IMR-90 (cell line): ENCODE data around the gene RNF144B. TPM values are rescaled to one million over a fixed set of nuclear protein-coding genes. Genes with fewer than 3 reads are reported as not detected.

Experiments
- ATAC-seq: fragments of 200-7000 bp; cut with Tn5 transposase; 2 replicates; pipeline ENCODE4 v1.9.1; 2020; ENCODE audit warnings: low read depth, mild to moderate bottlenecking, moderate library complexity
- BruUV-seq: library from RNA; stranded (reverse); fragments of 400-500 nt; replicated peaks from 2 replicates; lab custom pipeline; 2021; lab: Mats Ljungman, UMichigan
- CTCF ChIA-PET: fragments of 300-600 bp; formaldehyde crosslinking; extraction: SDS; loops from one replicate; lab custom pipeline; 2021; ENCODE audit warnings: antibody characterized with exemption; lab: Yijun Ruan, JAX
- POLR2A ChIA-PET: fragments of 300-600 bp; sonication (Branson Sonifier 250); formaldehyde crosslinking; loops from one replicate; lab custom pipeline; 2022; ENCODE audit warnings: antibody characterized with exemption; ENCODE audit not compliant: unreplicated experiment; lab: Charles Lee
- DNase-seq: peaks from one replicate; pipeline ENCODE4 v3.0.0; 2013
- H2AFZ ChIP-seq: replicated peaks from 2 replicates; pipeline ENCODE3; 2013; ENCODE audit warnings: low read length, mild to moderate bottlenecking; ENCODE audit not compliant: poor library complexity
- H2AK5ac ChIP-seq: 2 replicates; pipeline ENCODE4 v1.6.1; 2013; ENCODE audit warnings: low read depth, low read length, inconsistent platforms
- H2AK9ac ChIP-seq: replicated peaks from 2 replicates; pipeline ENCODE3; 2013; ENCODE audit warnings: mild to moderate bottlenecking, low read depth, low read length, moderate library complexity; ENCODE audit not compliant: poor library complexity
- H2BK120ac ChIP-seq: 2 replicates; pipeline ENCODE4 v1.6.1; 2013; ENCODE audit warnings: low read depth, low read length, inconsistent platforms
- H2BK15ac ChIP-seq: 3 replicates; pipeline ENCODE4 v1.6.1; 2013; ENCODE audit warnings: low read depth, low read length, inconsistent platforms
- H2BK20ac ChIP-seq: 2 replicates; pipeline ENCODE4 v1.6.1; 2013; ENCODE audit warnings: low read depth, mild to moderate bottlenecking, inconsistent platforms, low read length, moderate library complexity
- H2BK5ac ChIP-seq: 2 replicates; pipeline ENCODE4 v1.6.1; 2013; ENCODE audit warnings: mild to moderate bottlenecking, low read depth, low read length, inconsistent platforms; ENCODE audit not compliant: poor library complexity, severe bottlenecking
- H3K14ac ChIP-seq: replicated peaks from 2 replicates; pipeline ENCODE4 v1.6.1; 2013; ENCODE audit warnings: low read depth, low read length, inconsistent platforms
- H3K18ac ChIP-seq: 2 replicates; pipeline ENCODE4 v1.6.1; 2013; ENCODE audit warnings: low read depth, low read length, control low read depth
- H3K23ac ChIP-seq: 2 replicates; pipeline ENCODE4 v1.6.1; 2013; ENCODE audit warnings: low read depth, low read length, inconsistent platforms
- H3K27ac ChIP-seq: 2 replicates; pipeline ENCODE4 v1.5.1; 2013; ENCODE audit warnings: mild to moderate bottlenecking, control low read depth, low read length; ENCODE audit not compliant: insufficient read depth
- H3K27me3 ChIP-seq: 2 replicates; pipeline ENCODE4 v1.6.1; 2013; ENCODE audit warnings: low read length; ENCODE audit not compliant: control insufficient read depth, insufficient read depth
- H3K36me3 ChIP-seq: 2 replicates; pipeline ENCODE4 v1.6.1; 2013; ENCODE audit warnings: low read length, mixed read lengths; ENCODE audit not compliant: control insufficient read depth, insufficient read depth
- H3K4ac ChIP-seq: 2 replicates; pipeline ENCODE4 v1.6.1; 2013; ENCODE audit warnings: low read depth, low read length, inconsistent platforms
- H3K4me1 ChIP-seq: 2 replicates; pipeline ENCODE4 v1.6.1; 2013; ENCODE audit warnings: low read length, mixed read lengths; ENCODE audit not compliant: control insufficient read depth, insufficient read depth
- H3K4me2 ChIP-seq: 2 replicates; pipeline ENCODE4 v1.6.1; 2013; ENCODE audit warnings: low read depth, mild to moderate bottlenecking, control low read depth, low read length, moderate library complexity
- H3K4me3 ChIP-seq: 2 replicates; pipeline ENCODE4 v1.5.1; 2013; ENCODE audit warnings: low read depth, mild to moderate bottlenecking, control low read depth, low read length, moderate library complexity; ENCODE audit not compliant: insufficient read depth
- H3K56ac ChIP-seq: 2 replicates; pipeline ENCODE4 v1.6.1; 2013; ENCODE audit warnings: low read length, inconsistent platforms; ENCODE audit not compliant: insufficient read depth; ENCODE audit errors: extremely low read depth
- H3K79me1 ChIP-seq, 2 experiments: 2 replicates each; pipeline ENCODE4 v1.6.1; 2013; ENCODE audit warnings: low read length in 2 of 2, inconsistent platforms in 1 of 2, low read depth in 1 of 2
- H3K9ac ChIP-seq: 2 replicates; pipeline ENCODE4 v1.6.1; 2013; ENCODE audit warnings: low read depth, low read length, control low read depth
- H3K9me1 ChIP-seq: 2 replicates; pipeline ENCODE4 v1.6.1; 2013; ENCODE audit warnings: low read length, inconsistent platforms; ENCODE audit not compliant: insufficient read depth
- H3K9me3 ChIP-seq: 2 replicates; pipeline ENCODE4 v1.6.1; 2013; ENCODE audit warnings: low read length; ENCODE audit not compliant: control insufficient read depth, insufficient read depth
- H4K20me1 ChIP-seq: 2 replicates; pipeline ENCODE4 v1.6.1; 2013; ENCODE audit warnings: low read length, inconsistent platforms; ENCODE audit not compliant: insufficient read depth
- H4K5ac ChIP-seq: 2 replicates; pipeline ENCODE4 v1.6.1; 2013; ENCODE audit warnings: mild to moderate bottlenecking, low read depth, low read length, control low read depth
- H4K8ac ChIP-seq, 2 experiments: 2 replicates each; pipeline ENCODE4 v1.6.1; 2013; ENCODE audit warnings: low read depth in 2 of 2, low read length in 2 of 2, control low read depth in 1 of 2, inconsistent platforms in 1 of 2
- H4K91ac ChIP-seq: 2 replicates; pipeline ENCODE4 v1.6.1; 2013; ENCODE audit warnings: low read depth, low read length, inconsistent platforms; ENCODE audit not compliant: insufficient read depth
- BHLHE40 ChIP-seq: fragments of 150-350 bp; IDR thresholded peaks from 2 replicates; pipeline ENCODE4 v1.6.1; 2016; ENCODE audit warnings: mild to moderate bottlenecking, low read depth, low read length
- CHD1 ChIP-seq: IDR thresholded peaks from 2 replicates; pipeline ENCODE4 v1.6.1; 2012; ENCODE audit warnings: low read depth, low read length, improper control_type of control experiment
- FOS ChIP-seq: fragments of 150-350 bp; IDR thresholded peaks from 2 replicates; pipeline ENCODE4 v1.6.1; 2016; ENCODE audit warnings: low read depth, low read length
- MAFK ChIP-seq: IDR thresholded peaks from 2 replicates; pipeline ENCODE4 v1.6.1; 2012; ENCODE audit warnings: low read depth, low read length, improper control_type of control experiment
- MXI1 ChIP-seq: IDR thresholded peaks from 2 replicates; pipeline ENCODE4 v1.6.1; 2012; ENCODE audit warnings: low read depth, mild to moderate bottlenecking, low read length, moderate library complexity, borderline replicate concordance
- POLR2A ChIP-seq: IDR thresholded peaks from 2 replicates; pipeline ENCODE4 v1.6.1; 2012; ENCODE audit warnings: mild to moderate bottlenecking, low read depth, low read length
- RCOR1 ChIP-seq: IDR thresholded peaks from 2 replicates; pipeline ENCODE4 v1.6.1; 2012; ENCODE audit warnings: mild to moderate bottlenecking, low read length, improper control_type of control experiment; ENCODE audit not compliant: insufficient replicate concordance
- dilution Hi-C: fragments of 300-500 bp; cut with HindIII; formaldehyde crosslinking; loops from one replicate; pipeline ENCODE4 v1.14.3; 2018; ENCODE audit warnings: low sequenced_read_pairs; ENCODE audit not compliant: unreplicated experiment
- in situ Hi-C: fragments of 300-500 bp; cut with MboI; formaldehyde crosslinking; loops from 3 replicates; pipeline ENCODE4 v1.14.3; 2019; ENCODE audit warnings: low sequenced_read_pairs, inconsistent platforms, mixed read lengths
- intact Hi-C: fragments of 100-400 bp; cut with micrococcal nuclease; formaldehyde crosslinking; loops from 2 replicates; pipeline ENCODE4 v1.10.0; 2022
- polyA plus RNA-seq, 3 experiments: library from polyadenylated mRNA; depleted of rRNA; stranded (reverse); fragments of >200 nt; gene quantifications; 2 replicates each; pipeline ENCODE4 v1.2.3, GENCODE V29; 2012; ENCODE audit warnings: low replicate concordance in 1 of 3
- total RNA-seq: library from RNA; depleted of rRNA; stranded (reverse); fragments of >200 nt; gene quantifications from 2 replicates; pipeline ENCODE4 v1.2.3, GENCODE V29; 2012
- TF ChIP-seq, protein P1 (sequence below): conservative IDR thresholded peaks from 2 replicates; pipeline ENCODE4 v1.5.1; 2012; ENCODE audit warnings: mild to moderate bottlenecking, low read depth, low read length, improper control_type of control experiment
- TF ChIP-seq, protein P2 (sequence below): fragments of 150-350 bp; IDR thresholded peaks from 2 replicates; pipeline ENCODE4 v1.6.1; 2016; ENCODE audit warnings: low read depth, mild to moderate bottlenecking, low read length, moderate library complexity, borderline replicate concordance

The RNF144B gene
- total and polyA plus RNA-seq, 2 of the 4 experiments (the other 2 are of a cell fraction), result 0.44 to 2.7 TPM

DNA sequence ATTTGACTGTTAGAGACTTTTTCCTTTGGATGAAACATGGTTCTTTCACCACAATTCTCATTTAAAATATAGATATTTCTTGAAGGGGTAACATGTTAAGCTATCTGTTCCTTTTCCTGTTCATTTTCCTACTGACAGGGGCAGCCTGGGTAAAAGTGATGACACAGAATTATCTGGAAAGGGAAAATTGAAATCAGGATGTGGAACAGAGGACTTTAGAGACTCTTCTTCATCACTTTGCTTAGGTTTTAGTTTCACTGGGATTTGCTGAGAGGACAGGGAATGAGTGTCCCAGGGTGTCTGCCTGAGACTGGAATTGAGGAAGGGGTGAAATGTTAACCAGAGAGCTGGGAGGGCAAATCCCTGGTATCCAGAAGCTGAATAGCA is 116.0 kb downstream of the RNF144B start:
- Histone ChIP-seq H3K9ac (no peak overlapping the region), H3K4me1 (peaks cover 15% of the 10 kb centered on the region), H3K23ac (no peak overlapping the region), H4K91ac (peak overlapping the region; percentile 44), H2AFZ (peak overlapping the region; percentile 46), H2BK120ac (peak overlapping the region; percentile 45; the same call in 1 of the 2 replicates), H3K56ac (peak overlapping the region; percentile 52; the same call in 1 of the 2 replicates), H3K9me3 (no peaks in the 10 kb centered on the region), H3K36me3 (no peaks in the 10 kb centered on the region), H2AK9ac (no peak overlapping the region), H2BK15ac (peak overlapping the region; percentile 30; the same call in 1 of the 3 replicates), H2BK5ac (no peak overlapping the region), H4K8ac (peak overlapping the region; percentile 16 to 34), H3K14ac (peak overlapping the region; percentile 54), H3K27ac (no peak overlapping the region), H4K5ac (peak overlapping the region; percentile 59), H3K27me3 (no peaks in the 10 kb centered on the region), H3K4me2 (no peak overlapping the region), H2BK20ac (peak overlapping the region; percentile 70; the same call in 1 of the 2 replicates), H3K18ac (peak overlapping the region; percentile 45; the same call in 1 of the 2 replicates), H3K79me1 (no peaks in the 10 kb centered on the region), H3K4ac (peak overlapping the region; percentile 56), H4K20me1 (no peaks in the 10 kb centered on the region), H3K9me1 (peaks cover 6% of the 10 kb centered on the region), H2AK5ac (peak overlapping the region; percentile 76; the same call in 1 of the 2 replicates), H3K4me3 (no peak overlapping the region)
- ATAC-seq, result no peak
- ChIA-PET POLR2A (no interaction called here), CTCF (interaction anchor here (0.9 to 3.6 kb wide), 8 partner anchors 56 to 190 kb away, joined by 3 to 32 read pairs (median 6); no protein-coding TSS in a partner anchor)
- in situ Hi-C loops (no loop called here), dilution Hi-C loops (no loop called here), intact Hi-C loops (loop anchor here (5.0 to 10.0 kb wide), 2 partner anchors 518 to 666 kb away; partner anchors contain the start of gene KIF13A)
- TF ChIP-seq, protein P1, sequence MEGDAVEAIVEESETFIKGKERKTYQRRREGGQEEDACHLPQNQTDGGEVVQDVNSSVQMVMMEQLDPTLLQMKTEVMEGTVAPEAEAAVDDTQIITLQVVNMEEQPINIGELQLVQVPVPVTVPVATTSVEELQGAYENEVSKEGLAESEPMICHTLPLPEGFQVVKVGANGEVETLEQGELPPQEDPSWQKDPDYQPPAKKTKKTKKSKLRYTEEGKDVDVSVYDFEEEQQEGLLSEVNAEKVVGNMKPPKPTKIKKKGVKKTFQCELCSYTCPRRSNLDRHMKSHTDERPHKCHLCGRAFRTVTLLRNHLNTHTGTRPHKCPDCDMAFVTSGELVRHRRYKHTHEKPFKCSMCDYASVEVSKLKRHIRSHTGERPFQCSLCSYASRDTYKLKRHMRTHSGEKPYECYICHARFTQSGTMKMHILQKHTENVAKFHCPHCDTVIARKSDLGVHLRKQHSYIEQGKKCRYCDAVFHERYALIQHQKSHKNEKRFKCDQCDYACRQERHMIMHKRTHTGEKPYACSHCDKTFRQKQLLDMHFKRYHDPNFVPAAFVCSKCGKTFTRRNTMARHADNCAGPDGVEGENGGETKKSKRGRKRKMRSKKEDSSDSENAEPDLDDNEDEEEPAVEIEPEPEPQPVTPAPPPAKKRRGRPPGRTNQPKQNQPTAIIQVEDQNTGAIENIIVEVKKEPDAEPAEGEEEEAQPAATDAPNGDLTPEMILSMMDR, result no peak
- no peak for TF ChIP-seq MXI1
- no peak for TF ChIP-seq CHD1
- TF ChIP-seq POLR2A, result no peak
- no peak for TF ChIP-seq RCOR1
- no peak for TF ChIP-seq BHLHE40
- TF ChIP-seq, protein P2, sequence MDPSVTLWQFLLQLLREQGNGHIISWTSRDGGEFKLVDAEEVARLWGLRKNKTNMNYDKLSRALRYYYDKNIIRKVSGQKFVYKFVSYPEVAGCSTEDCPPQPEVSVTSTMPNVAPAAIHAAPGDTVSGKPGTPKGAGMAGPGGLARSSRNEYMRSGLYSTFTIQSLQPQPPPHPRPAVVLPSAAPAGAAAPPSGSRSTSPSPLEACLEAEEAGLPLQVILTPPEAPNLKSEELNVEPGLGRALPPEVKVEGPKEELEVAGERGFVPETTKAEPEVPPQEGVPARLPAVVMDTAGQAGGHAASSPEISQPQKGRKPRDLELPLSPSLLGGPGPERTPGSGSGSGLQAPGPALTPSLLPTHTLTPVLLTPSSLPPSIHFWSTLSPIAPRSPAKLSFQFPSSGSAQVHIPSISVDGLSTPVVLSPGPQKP, result no peak
- no peak for TF ChIP-seq FOS
- no peak for TF ChIP-seq MAFK
- no peak for DNase-seq
- BruUV-seq, result no TSS peak
